DOHH2 (cell line): Measurements from ENCODE around the gene PEX5.

Experiments
- H3F3A ChIP-seq: fragments of 200-600 bp; sonication (generic), shearing (Covaris generic); 2 replicates; pipeline ENCODE4 v1.6.0; 2016; ENCODE audit warnings: antibody characterized with exemption, mild to moderate bottlenecking; ENCODE audit not compliant: control insufficient read depth, insufficient read depth
- H3K27ac ChIP-seq: fragments of 200-600 bp; sonication (generic); 2 replicates; pipeline ENCODE4 v1.5.1; 2014; ENCODE audit warnings: low read depth, mild to moderate bottlenecking, low read length, moderate library complexity
- H3K27me3 ChIP-seq: fragments of 200-600 bp; sonication (generic); 2 replicates; pipeline ENCODE4 v1.6.1; 2014; ENCODE audit warnings: mild to moderate bottlenecking, low read length, mixed read lengths; ENCODE audit not compliant: control insufficient read depth
- H3K36me3 ChIP-seq: fragments of 200-600 bp; sonication (generic); 2 replicates; pipeline ENCODE4 v1.6.1; 2014; ENCODE audit warnings: mild to moderate bottlenecking, low read length, moderate library complexity, mixed read lengths; ENCODE audit not compliant: control insufficient read depth
- H3K4me1 ChIP-seq: fragments of 200-600 bp; sonication (generic); 2 replicates; pipeline ENCODE4 v1.6.1; 2014; ENCODE audit warnings: mild to moderate bottlenecking, low read length, mixed read lengths; ENCODE audit not compliant: control insufficient read depth
- H3K4me2 ChIP-seq: fragments of 200-600 bp; sonication (generic); 2 replicates; pipeline ENCODE4 v1.6.0; 2014; ENCODE audit warnings: mild to moderate bottlenecking, low read length, moderate library complexity
- H3K4me3 ChIP-seq: fragments of 200-600 bp; sonication (generic); 2 replicates; pipeline ENCODE4 v1.5.1; 2014; ENCODE audit warnings: mild to moderate bottlenecking, low read length, mixed read lengths
- H3K79me2 ChIP-seq: fragments of 200-600 bp; sonication (generic); 2 replicates; pipeline ENCODE4 v1.6.1; 2014; ENCODE audit warnings: mild to moderate bottlenecking, low read length, mixed read lengths; ENCODE audit not compliant: control insufficient read depth
- H3K9me2 ChIP-seq: fragments of 200-600 bp; sonication (generic); replicated peaks from 2 replicates; pipeline ENCODE4 v1.6.1; 2014; ENCODE audit warnings: mild to moderate bottlenecking, low read length, mixed read lengths; ENCODE audit not compliant: control insufficient read depth
- H3K9me3 ChIP-seq: fragments of 200-600 bp; sonication (generic); 2 replicates; pipeline ENCODE4 v1.6.1; 2014; ENCODE audit warnings: antibody characterized with exemption, low read length, mixed read lengths; ENCODE audit not compliant: control insufficient read depth, insufficient read depth
- H4K20me1 ChIP-seq: fragments of 200-600 bp; sonication (generic); 2 replicates; pipeline ENCODE4 v1.6.0; 2014; ENCODE audit warnings: low read depth, mild to moderate bottlenecking, antibody characterized with exemption, low read length, moderate library complexity; ENCODE audit not compliant: control insufficient read depth, insufficient read depth
- EZH2phosphoT487 ChIP-seq: fragments of 200-600 bp; sonication (generic); IDR thresholded peaks from 2 replicates; pipeline ENCODE4 v1.6.1; 2017; ENCODE audit warnings: borderline replicate concordance, mild to moderate bottlenecking, antibody characterized with exemption, low read length, moderate library complexity, mixed read lengths
- TF ChIP-seq, protein P1 (sequence below): fragments of 200-600 bp; sonication (generic); IDR thresholded peaks from one replicate; pipeline ENCODE4 v1.5.1; 2014; ENCODE audit warnings: antibody characterized with exemption, mild to moderate bottlenecking, low read depth, low read length; ENCODE audit not compliant: poor library complexity, severe bottlenecking

PEX5 gene

DNA sequence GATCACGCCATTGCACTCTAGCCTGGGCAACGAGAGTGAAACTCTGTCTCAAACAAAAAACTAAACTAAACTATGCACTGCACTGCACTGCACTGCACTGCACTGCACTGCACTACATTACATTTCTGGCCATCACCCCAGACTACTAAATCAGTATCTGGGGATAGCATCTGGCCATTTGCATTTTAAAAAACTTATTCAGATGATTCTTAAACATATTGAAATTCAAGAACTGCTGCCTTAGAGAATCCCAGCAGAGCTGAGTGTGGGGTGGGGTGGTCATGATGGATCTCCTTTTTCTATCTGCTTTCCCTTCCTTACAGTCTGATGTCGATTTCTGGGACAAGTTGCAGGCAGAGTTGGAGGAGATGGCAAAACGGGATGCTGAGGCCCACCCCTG lies 13.6 kb downstream of the PEX5 start:
- Histone ChIP-seq H3K27me3 (no peaks in the 10 kb centered on the region), H4K20me1 (no peaks in the 10 kb centered on the region), H3K9me2 (no peaks in the 10 kb centered on the region), H3K36me3 (peaks cover 81% of the 10 kb centered on the region), H3F3A (no peaks in the 10 kb centered on the region), H3K79me2 (no peaks in the 10 kb centered on the region), H3K9me3 (no peaks in the 10 kb centered on the region), H3K27ac (no peak overlapping the region), H3K4me2 (no peak overlapping the region), H3K4me3 (no peak overlapping the region), H3K4me1 (peaks cover 29% of the 10 kb centered on the region)
- no peak for TF ChIP-seq EZH2phosphoT487
- TF ChIP-seq, protein P1, sequence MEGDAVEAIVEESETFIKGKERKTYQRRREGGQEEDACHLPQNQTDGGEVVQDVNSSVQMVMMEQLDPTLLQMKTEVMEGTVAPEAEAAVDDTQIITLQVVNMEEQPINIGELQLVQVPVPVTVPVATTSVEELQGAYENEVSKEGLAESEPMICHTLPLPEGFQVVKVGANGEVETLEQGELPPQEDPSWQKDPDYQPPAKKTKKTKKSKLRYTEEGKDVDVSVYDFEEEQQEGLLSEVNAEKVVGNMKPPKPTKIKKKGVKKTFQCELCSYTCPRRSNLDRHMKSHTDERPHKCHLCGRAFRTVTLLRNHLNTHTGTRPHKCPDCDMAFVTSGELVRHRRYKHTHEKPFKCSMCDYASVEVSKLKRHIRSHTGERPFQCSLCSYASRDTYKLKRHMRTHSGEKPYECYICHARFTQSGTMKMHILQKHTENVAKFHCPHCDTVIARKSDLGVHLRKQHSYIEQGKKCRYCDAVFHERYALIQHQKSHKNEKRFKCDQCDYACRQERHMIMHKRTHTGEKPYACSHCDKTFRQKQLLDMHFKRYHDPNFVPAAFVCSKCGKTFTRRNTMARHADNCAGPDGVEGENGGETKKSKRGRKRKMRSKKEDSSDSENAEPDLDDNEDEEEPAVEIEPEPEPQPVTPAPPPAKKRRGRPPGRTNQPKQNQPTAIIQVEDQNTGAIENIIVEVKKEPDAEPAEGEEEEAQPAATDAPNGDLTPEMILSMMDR, result no peak

DNA sequence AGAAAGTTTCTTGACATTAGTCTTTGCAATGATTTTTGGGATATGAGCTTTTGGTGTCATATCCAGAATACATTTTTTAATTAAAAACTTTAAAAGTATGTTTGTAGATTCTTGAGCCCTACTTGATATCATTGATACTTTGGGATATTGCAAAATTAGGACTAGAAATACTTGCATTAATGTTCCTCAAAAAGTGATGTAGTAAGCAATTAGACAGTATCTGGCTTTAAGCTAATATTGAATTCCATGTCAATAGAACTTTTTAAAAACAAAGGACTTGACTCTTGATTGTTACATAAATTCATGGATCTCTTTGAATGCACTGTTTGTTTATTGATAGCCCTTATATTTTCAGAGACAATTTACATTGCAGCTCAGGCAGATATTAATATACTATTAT lies 15.6 kb downstream of the PEX5 start:
- H3K4me2 ChIP-seq, result no peak overlapping the region
- peaks cover 92% of the 10 kb centered on the region for H3K36me3 ChIP-seq
- no peak overlapping the region for H3K27ac ChIP-seq
- H3K79me2 ChIP-seq, result no peaks in the 10 kb centered on the region
- H3K4me3 ChIP-seq, result no peak overlapping the region
- H3K4me1 ChIP-seq, result peaks cover 29% of the 10 kb centered on the region
- no peaks in the 10 kb centered on the region for H3F3A ChIP-seq
- TF ChIP-seq, protein P1, result no peak
- TF ChIP-seq EZH2phosphoT487, result no peak
- H3K9me3 ChIP-seq, result no peaks in the 10 kb centered on the region
- H3K9me2 ChIP-seq, result no peaks in the 10 kb centered on the region
- H3K27me3 ChIP-seq, result no peaks in the 10 kb centered on the region
- H4K20me1 ChIP-seq, result no peaks in the 10 kb centered on the region

DNA sequence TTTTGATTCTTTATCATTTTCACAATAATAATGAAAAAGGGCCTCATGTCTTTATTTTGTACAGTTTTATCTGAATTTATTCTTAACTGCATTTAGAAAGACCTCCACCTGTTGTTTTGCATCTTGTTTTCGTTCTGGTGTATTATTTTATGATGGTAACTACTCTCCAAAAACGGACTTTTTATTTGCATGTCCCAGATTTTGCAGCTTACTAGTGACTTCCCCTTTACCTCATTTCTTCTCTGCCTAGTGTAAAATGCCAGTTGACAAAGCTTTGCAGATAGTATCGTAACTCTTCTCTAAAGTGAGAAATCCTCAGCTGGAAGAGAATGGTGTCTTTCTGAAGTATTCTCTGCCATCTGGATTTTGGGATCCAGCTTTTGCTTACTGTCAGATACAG lies 17.2 kb downstream of the PEX5 start:
- TF ChIP-seq EZH2phosphoT487, result no peak
- TF ChIP-seq, protein P1, result no peak
- Histone ChIP-seq H3K27me3 (no peaks in the 10 kb centered on the region), H3K36me3 (peaks cover 100% of the 10 kb centered on the region), H3K4me1 (peaks cover 29% of the 10 kb centered on the region), H3K9me2 (no peaks in the 10 kb centered on the region), H3K27ac (peak overlapping the region; percentile 10), H3K4me2 (peak overlapping the region; percentile 19), H3F3A (no peaks in the 10 kb centered on the region), H3K9me3 (no peaks in the 10 kb centered on the region), H4K20me1 (no peaks in the 10 kb centered on the region), H3K4me3 (no peak overlapping the region), H3K79me2 (no peaks in the 10 kb centered on the region)
